Right lobe of liver (tissue), 4 donors: Measurements from ENCODE around the gene EYA2.

Source experiments
- CTCF ChIP-seq, 4 donors: fragments of 200-600 bp in 3 of 4; fragments of 450-650 bp in 1 of 4; IDR thresholded peaks; one replicate each; pipeline versions ENCODE4 v1.5.1 to v1.8.0; 2016 to 2022; ENCODE audit warnings: antibody characterized with exemption in 4 of 4, mild to moderate bottlenecking in 2 of 4
- POLR2A ChIP-seq: fragments of 450-650 bp; IDR thresholded peaks from one replicate; pipeline ENCODE4 v1.6.1; 2017; ENCODE audit warnings: antibody characterized with exemption, mild to moderate bottlenecking
- donor health status: DM: no; HTN: no; CAD: no.
- donor health status: DM: no; HTN: no; CAD: no.
- donor health status: DM: no; HTN: yes; CAD: no.

DNA sequence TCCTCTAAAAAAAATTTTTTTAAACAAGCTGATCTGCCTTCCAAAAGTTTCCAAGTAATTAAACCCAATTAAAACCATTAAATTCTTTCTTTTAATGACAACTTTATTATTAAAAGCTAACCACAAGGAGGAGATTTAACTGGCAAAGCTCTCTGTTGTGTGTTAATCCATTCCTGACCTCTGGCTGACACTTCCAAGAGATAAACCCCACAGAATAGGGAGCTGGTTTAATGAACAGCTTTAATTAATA, 230.8 kb downstream of the EYA2 start:
- TF ChIP-seq CTCF (IDR thresholded peaks at IDR 0.05) (peak in 1 of 4 donors; percentile 6), POLR2A (no peak)
